ENCODE results near the gene SYNE4.

Gene SYNE4

DNA sequence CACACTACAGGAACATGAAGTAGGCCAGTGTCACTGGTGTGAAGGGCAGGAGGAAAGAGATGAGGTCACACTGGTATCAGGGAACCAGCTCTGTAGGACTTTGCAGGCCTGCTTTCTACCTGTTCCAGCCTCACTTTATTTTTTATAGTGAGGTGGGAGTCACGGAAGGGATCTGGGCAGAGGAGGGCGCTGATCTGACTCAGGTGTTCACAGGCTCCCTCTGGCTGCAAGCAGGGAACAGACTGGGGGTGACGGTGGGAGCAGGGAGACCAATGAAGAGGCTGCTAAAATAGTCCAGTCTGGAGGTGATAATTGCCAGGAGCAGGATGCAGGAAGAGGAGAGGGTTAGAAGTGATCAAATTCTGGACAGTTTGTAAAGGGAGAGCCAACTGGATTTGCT lies 42.6 kb upstream of the SYNE4 start:
- TF ChIP-seq, protein P1, sequence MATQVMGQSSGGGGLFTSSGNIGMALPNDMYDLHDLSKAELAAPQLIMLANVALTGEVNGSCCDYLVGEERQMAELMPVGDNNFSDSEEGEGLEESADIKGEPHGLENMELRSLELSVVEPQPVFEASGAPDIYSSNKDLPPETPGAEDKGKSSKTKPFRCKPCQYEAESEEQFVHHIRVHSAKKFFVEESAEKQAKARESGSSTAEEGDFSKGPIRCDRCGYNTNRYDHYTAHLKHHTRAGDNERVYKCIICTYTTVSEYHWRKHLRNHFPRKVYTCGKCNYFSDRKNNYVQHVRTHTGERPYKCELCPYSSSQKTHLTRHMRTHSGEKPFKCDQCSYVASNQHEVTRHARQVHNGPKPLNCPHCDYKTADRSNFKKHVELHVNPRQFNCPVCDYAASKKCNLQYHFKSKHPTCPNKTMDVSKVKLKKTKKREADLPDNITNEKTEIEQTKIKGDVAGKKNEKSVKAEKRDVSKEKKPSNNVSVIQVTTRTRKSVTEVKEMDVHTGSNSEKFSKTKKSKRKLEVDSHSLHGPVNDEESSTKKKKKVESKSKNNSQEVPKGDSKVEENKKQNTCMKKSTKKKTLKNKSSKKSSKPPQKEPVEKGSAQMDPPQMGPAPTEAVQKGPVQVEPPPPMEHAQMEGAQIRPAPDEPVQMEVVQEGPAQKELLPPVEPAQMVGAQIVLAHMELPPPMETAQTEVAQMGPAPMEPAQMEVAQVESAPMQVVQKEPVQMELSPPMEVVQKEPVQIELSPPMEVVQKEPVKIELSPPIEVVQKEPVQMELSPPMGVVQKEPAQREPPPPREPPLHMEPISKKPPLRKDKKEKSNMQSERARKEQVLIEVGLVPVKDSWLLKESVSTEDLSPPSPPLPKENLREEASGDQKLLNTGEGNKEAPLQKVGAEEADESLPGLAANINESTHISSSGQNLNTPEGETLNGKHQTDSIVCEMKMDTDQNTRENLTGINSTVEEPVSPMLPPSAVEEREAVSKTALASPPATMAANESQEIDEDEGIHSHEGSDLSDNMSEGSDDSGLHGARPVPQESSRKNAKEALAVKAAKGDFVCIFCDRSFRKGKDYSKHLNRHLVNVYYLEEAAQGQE (IDR thresholded peaks at IDR 0.05; ENCODE audit: low read depth), result no peak
- TF ChIP-seq RAD21 (IDR thresholded peaks at IDR 0.05; ENCODE audit: low read depth), result peak; percentile 6; the same call in 1 of the 2 replicates

DNA sequence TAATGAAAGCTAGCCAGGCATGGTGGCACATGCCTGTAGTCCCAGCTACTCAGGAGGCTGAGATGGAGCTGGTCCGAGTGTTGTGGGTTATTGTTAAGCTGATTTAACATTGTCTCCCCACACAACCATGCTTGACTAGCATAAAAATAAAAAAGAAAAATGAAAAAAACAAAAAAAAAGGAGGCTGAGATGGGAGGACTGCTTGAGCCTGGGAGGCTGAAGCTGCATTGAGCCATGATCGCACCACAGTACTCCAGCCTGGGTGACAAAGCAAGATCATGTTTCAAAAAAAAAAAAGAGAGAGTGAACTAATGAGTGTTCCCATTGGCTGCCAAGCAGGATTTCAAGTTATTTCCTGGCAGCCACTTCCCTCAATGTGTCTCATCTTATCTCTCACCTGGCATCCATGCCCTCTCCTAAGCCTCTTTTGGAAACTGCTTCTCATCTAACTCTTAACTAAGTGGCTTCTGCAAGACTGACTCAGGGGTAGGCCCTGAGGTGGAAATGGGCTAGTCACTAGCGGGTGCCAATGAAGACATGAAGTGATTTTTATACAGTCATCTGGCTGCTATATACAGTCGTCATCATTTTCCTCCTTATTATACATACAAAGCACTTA lies 40.6 kb upstream of the SYNE4 start:
- TF ChIP-seq CEBPB (IDR thresholded peaks at IDR 0.05) (no peak), CREB1 (IDR thresholded peaks at IDR 0.05; ENCODE audit: low read depth) (no peak), YY1 (IDR thresholded peaks at IDR 0.05; ENCODE audit: low read depth) (no peak), EGR1 (IDR thresholded peaks at IDR 0.05) (no peak), FOXM1 (IDR thresholded peaks at IDR 0.05; ENCODE audit: borderline replicate concordance, low read depth) (no peak), TCF12 (IDR thresholded peaks at IDR 0.05; ENCODE audit: low read depth) (no peak), EP300 (IDR thresholded peaks at IDR 0.05; ENCODE audit: borderline replicate concordance) (no peak), USF1 (IDR thresholded peaks at IDR 0.05) (no peak), TEAD4 (IDR thresholded peaks at IDR 0.05) (no peak), ZBTB7A (IDR thresholded peaks at IDR 0.05; ENCODE audit: low read depth) (no peak)
- TF ChIP-seq, protein P1 (IDR thresholded peaks at IDR 0.05; ENCODE audit: low read depth), result no peak
- TF ChIP-seq, protein P2, sequence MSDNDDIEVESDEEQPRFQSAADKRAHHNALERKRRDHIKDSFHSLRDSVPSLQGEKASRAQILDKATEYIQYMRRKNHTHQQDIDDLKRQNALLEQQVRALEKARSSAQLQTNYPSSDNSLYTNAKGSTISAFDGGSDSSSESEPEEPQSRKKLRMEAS (IDR thresholded peaks at IDR 0.05), result no peak

- TF ChIP-seq TEAD4 (IDR thresholded peaks at IDR 0.05), result no peak
- TF ChIP-seq RAD21 (IDR thresholded peaks at IDR 0.05; ENCODE audit: low read depth), result no peak
- TF ChIP-seq CREB1 (IDR thresholded peaks at IDR 0.05; ENCODE audit: low read depth), result no peak
- no peak for TF ChIP-seq USF1 (IDR thresholded peaks at IDR 0.05)
These were observed 39.2 kb upstream of the SYNE4 start for GRCh38 chr19:36047835-36048234.

DNA sequence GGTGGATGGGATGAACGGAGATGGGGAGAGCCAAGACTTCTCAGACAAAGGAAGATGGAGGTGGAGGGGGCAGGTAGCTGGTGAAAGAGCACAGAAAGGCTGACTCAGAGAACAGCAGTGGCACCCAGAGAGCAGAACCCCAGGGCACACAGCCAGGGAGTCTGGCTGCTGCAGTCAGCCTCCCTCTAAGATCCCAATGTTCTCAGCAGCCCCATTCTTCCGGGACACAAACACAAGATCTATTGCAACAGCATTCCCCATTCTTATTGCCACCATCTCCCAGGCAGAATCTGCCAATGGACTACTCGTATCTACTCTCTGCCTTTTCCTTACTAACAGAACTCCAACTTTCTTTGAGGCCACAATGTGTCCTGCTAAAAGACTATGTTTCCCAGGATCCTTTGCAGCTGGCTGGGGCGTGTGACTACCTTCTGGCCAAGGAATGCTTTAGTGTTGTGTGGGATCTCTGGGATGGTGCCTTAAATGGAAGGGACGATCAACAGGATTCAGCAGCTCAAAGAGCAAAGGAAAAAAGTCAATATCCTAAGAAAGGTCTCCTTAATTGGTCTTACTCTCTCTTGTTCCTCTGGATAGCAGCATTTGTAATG lies 37.9 kb upstream of the SYNE4 start:
- TF ChIP-seq USF1 (IDR thresholded peaks at IDR 0.05) (peak; percentile 26; the same call in 1 of the 2 replicates), EP300 (IDR thresholded peaks at IDR 0.05; ENCODE audit: borderline replicate concordance) (no peak)

DNA sequence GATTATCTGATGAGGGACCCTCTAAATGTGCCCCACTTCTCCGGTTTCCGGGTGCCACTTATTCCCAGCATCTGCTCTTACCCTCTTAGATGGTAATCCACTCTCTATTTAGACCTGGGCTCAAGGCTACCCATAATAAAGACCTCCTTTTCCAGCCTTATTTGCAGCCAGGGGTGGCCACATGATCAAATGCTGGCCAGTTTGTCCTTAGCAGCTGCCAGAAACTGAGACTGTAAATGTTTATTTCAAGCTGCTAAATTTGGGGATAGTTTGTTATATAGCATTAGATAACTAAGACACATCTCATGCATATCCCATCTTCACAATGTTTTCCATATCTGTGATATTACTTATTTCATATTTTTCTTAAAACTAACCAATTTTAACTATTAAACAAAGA lies 35.3 kb upstream of the SYNE4 start:
- TF ChIP-seq TAF1 (IDR thresholded peaks at IDR 0.05; ENCODE audit: low read depth) (no peak), USF1 (IDR thresholded peaks at IDR 0.05) (no peak), NFIC (IDR thresholded peaks at IDR 0.05) (no peak), EGR1 (IDR thresholded peaks at IDR 0.05) (no peak), CEBPB (IDR thresholded peaks at IDR 0.05) (no peak), FOXM1 (IDR thresholded peaks at IDR 0.05; ENCODE audit: borderline replicate concordance, low read depth) (no peak), TCF12 (IDR thresholded peaks at IDR 0.05; ENCODE audit: low read depth) (no peak), ZBTB7A (IDR thresholded peaks at IDR 0.05; ENCODE audit: low read depth) (no peak), CREB1 (IDR thresholded peaks at IDR 0.05; ENCODE audit: low read depth) (no peak), TEAD4 (IDR thresholded peaks at IDR 0.05) (no peak), EP300 (IDR thresholded peaks at IDR 0.05; ENCODE audit: borderline replicate concordance) (no peak), RAD21 (IDR thresholded peaks at IDR 0.05; ENCODE audit: low read depth) (no peak)
- TF ChIP-seq, protein P2 (IDR thresholded peaks at IDR 0.05), result no peak
- TF ChIP-seq, protein P1 (IDR thresholded peaks at IDR 0.05; ENCODE audit: low read depth), result no peak

Measured in Ishikawa (cell line).